ENCODE data around the gene HNRNPF. TPM values are rescaled to one million over a fixed set of nuclear protein-coding genes. Genes with fewer than 3 reads are reported as not detected.

Gene HNRNPF
- total and polyA plus RNA-seq, 2 donors (not counting 3 experiments of a cell fraction or from before 2014, with no cell fraction given) = 144 to 230 TPM

DNA sequence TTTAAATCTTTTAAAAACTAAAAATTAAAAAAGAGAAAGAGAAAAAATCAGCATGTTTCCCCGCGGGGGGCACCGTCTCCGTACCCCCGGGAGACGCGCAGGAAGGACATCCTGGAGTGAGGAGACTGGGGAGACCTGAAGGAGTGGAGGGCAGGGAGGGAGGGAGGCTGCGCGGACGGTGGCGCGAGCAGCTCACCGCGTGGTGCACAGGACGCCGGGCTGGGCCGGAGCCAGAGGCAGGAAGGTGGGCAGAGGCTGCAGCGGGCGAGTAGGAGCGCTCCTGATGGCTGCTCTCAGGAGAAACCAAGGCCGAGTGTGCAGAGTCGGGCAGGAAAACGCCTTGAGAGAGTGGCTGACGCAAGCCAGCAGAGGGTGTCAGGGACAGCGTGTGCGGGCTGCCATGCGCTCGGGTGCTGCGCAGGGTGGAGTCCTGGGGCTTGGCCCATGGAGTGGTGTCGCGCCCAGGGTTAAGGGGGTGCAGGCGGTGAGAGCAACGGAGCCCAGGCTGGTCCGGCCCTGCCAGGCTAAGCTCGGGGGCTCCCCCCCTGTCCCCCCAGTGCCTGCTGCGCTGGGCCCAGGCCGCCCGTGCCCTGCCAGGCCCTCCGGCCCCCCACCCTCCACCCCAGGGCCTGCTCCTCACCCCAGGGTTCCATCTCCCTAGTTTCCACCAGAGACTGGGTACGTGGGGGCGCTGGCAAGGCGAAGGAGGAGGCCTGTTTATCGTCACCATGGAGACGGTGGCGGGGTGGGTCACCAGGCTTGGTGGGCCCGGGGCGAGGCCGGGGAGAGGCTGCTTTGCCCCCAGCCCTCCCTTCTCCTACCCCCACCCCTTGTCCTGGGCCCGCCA, 66.5 kb downstream of the HNRNPF start:
- H3K9me1 ChIP-seq (replicated peaks; ENCODE audit: control insufficient read depth, extremely low read depth, insufficient read depth, low read length) = no peaks in the 10 kb centered on the region
- dilution Hi-C loops (cut with MboI; ENCODE audit: extremely low pct_ligation_motif_present, low sequenced_read_pairs) = no loop called here
- no peak overlapping the region for H3K27ac ChIP-seq (ENCODE audit: insufficient read depth, low read depth, low read length)
- CTCF ChIA-PET = no interaction called here
- intact Hi-C loops (cut with micrococcal nuclease) = no loop called here
- BruUV-seq (replicated peaks) = no TSS peak
- no peaks in the 10 kb centered on the region for H3K36me3 ChIP-seq (ENCODE audit: control insufficient read depth in 2 of 2, extremely low read depth in 1 of 2, insufficient read depth in 2 of 2, low read length in 2 of 2)
- no peaks in the 10 kb centered on the region for H3K9me3 ChIP-seq (replicated peaks; ENCODE audit: control insufficient read depth, insufficient read depth, low read length)
- FAIRE-seq = no peak
- no peak overlapping the region for H3K4me3 ChIP-seq (replicated peaks in 1 of 3; ENCODE audit: insufficient read depth in 1 of 3, low read depth in 1 of 3, low read length in 3 of 3)
- H4K20me1 ChIP-seq (replicated peaks; ENCODE audit: control insufficient read depth, extremely low read depth, insufficient read depth, low read length) = no peaks in the 10 kb centered on the region
- no peak overlapping the region for H3K4me2 ChIP-seq (ENCODE audit: insufficient read depth, low read length)
- no peak overlapping the region for H2AFZ ChIP-seq (ENCODE audit: low read depth, low read length)
- POLR2A ChIA-PET = no interaction called here
- H3K4me1 ChIP-seq (ENCODE audit: control insufficient read depth, extremely low read depth, insufficient read depth, low read length) = no peaks in the 10 kb centered on the region
- H3K27me3 ChIP-seq (ENCODE audit: control insufficient read depth in 2 of 2, insufficient read depth in 2 of 2, low read length in 2 of 2) = no peaks in the 10 kb centered on the region
- DNase-seq (ENCODE audit: low read depth, low spot score) = no peak
- H3K79me2 ChIP-seq (ENCODE audit: control insufficient read depth, insufficient read depth, low read length) = no peaks in the 10 kb centered on the region
- H3K9ac ChIP-seq (replicated peaks; ENCODE audit: extremely low read depth, insufficient read depth, low read length) = no peak overlapping the region
- TF ChIP-seq JUN (IDR thresholded peaks at IDR 0.05; ENCODE audit: borderline replicate concordance, insufficient read depth, insufficient read length, low read depth) (no peak), MYC (IDR thresholded peaks at IDR 0.05; ENCODE audit: low read depth, low read length) (no peak), GATA2 (IDR thresholded peaks at IDR 0.05; ENCODE audit: insufficient read depth, insufficient read length, low read depth, low read length) (no peak), POLR2A (IDR thresholded peaks at IDR 0.05; ENCODE audit: low read depth, low read length) (no peak), POLR2AphosphoS5 (IDR thresholded peaks at IDR 0.05; ENCODE audit: insufficient read depth, low read depth, low read length) (no peak), FOS (IDR thresholded peaks at IDR 0.05; ENCODE audit: borderline replicate concordance, insufficient read depth, low read length) (no peak), EZH2 (IDR thresholded peaks at IDR 0.05; ENCODE audit: borderline replicate concordance, low read depth, low read length, severe bottlenecking) (no peak)
- TF ChIP-seq, protein P1, sequence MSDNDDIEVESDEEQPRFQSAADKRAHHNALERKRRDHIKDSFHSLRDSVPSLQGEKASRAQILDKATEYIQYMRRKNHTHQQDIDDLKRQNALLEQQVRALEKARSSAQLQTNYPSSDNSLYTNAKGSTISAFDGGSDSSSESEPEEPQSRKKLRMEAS (IDR thresholded peaks at IDR 0.05; ENCODE audit: insufficient read depth, insufficient read length) = no peak
- TF ChIP-seq, protein P2, sequence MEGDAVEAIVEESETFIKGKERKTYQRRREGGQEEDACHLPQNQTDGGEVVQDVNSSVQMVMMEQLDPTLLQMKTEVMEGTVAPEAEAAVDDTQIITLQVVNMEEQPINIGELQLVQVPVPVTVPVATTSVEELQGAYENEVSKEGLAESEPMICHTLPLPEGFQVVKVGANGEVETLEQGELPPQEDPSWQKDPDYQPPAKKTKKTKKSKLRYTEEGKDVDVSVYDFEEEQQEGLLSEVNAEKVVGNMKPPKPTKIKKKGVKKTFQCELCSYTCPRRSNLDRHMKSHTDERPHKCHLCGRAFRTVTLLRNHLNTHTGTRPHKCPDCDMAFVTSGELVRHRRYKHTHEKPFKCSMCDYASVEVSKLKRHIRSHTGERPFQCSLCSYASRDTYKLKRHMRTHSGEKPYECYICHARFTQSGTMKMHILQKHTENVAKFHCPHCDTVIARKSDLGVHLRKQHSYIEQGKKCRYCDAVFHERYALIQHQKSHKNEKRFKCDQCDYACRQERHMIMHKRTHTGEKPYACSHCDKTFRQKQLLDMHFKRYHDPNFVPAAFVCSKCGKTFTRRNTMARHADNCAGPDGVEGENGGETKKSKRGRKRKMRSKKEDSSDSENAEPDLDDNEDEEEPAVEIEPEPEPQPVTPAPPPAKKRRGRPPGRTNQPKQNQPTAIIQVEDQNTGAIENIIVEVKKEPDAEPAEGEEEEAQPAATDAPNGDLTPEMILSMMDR (IDR thresholded peaks at IDR 0.05; ENCODE audit: extremely low read depth in 1 of 2, insufficient read depth in 1 of 2, low read depth in 1 of 2, low read length in 2 of 2) = no peak
